ENCODE measurements around the gene ROM1.

GRCh38 chr11:62592146-62592815 lies 20.8 kb upstream of the ROM1 start:
- no peak for TF ChIP-seq NR2C2 (CRISPR knock-in tag; IDR thresholded peaks at IDR 0.05)
- TF ChIP-seq NR3C1 (CRISPR knock-in tag; conservative IDR thresholded peaks at IDR 0.05; ENCODE audit: low read depth): no peak

Measured in WTC11 (cell line).